Astrocyte (in vitro differentiated cells and primary cell): Measurements from ENCODE around the gene LRP1B. TPM values are rescaled to one million over a fixed set of nuclear protein-coding genes. Genes with fewer than 3 reads are reported as not detected.

ENCODE experiments used
- DNase-seq: peaks from one replicate; pipeline ENCODE4 v3.0.0-alpha.2; 2010; ENCODE audit warnings: low read depth
- FAIRE-seq: peaks from 2 replicates; lab custom pipeline; 2011; peaks lifted over from hg19 to GRCh38; lab: Jason Lieb, UNC
- H2AFZ ChIP-seq: 2 replicates; pipeline ENCODE4 v1.6.0; 2012; ENCODE audit warnings: low read depth, low read length, inconsistent platforms
- H3K27ac ChIP-seq: 2 replicates; pipeline ENCODE4 v1.5.1; 2011; ENCODE audit warnings: low read depth, low read length, inconsistent platforms
- H3K27me3 ChIP-seq: 2 replicates; pipeline ENCODE4 v1.6.0; 2011; ENCODE audit warnings: low read length, inconsistent platforms; ENCODE audit not compliant: insufficient read depth
- H3K36me3 ChIP-seq: 2 replicates; pipeline ENCODE4 v1.5.1; 2011; ENCODE audit warnings: low read length, inconsistent platforms; ENCODE audit not compliant: insufficient read depth
- H3K4me1 ChIP-seq: 2 replicates; pipeline ENCODE4 v1.5.1; 2011; ENCODE audit warnings: low read length, inconsistent platforms; ENCODE audit not compliant: insufficient read depth
- H3K4me2 ChIP-seq: 2 replicates; pipeline ENCODE4 v1.6.0; 2012; ENCODE audit warnings: low read length, inconsistent platforms
- H3K4me3 ChIP-seq: 2 replicates; pipeline ENCODE4 v1.5.1; 2011; ENCODE audit warnings: low read depth, mild to moderate bottlenecking, low read length, inconsistent platforms; ENCODE audit not compliant: insufficient read depth
- H3K79me2 ChIP-seq: 2 replicates; pipeline ENCODE4 v1.6.0; 2012; ENCODE audit warnings: mild to moderate bottlenecking, low read length, inconsistent platforms; ENCODE audit not compliant: insufficient read depth
- H3K9ac ChIP-seq: 2 replicates; pipeline ENCODE4 v1.6.0; 2012; ENCODE audit warnings: mild to moderate bottlenecking, low read length, inconsistent platforms
- H3K9me3 ChIP-seq: 2 replicates; pipeline ENCODE4 v1.5.1; 2012; ENCODE audit warnings: low read depth, mild to moderate bottlenecking, low read length, inconsistent platforms; ENCODE audit not compliant: insufficient read depth
- H4K20me1 ChIP-seq: 2 replicates; pipeline ENCODE4 v1.6.0; 2012; ENCODE audit warnings: low read length, inconsistent platforms; ENCODE audit not compliant: insufficient read depth
- H3K27ac Mint-ChIP-seq: one replicate; pipeline ENCODE4 v1.8.0; 2021; ENCODE audit warnings: mild to moderate bottlenecking, mixed read lengths; ENCODE audit not compliant: unreplicated experiment
- H3K27me3 Mint-ChIP-seq: one replicate; pipeline ENCODE4 v1.8.0; 2021; ENCODE audit warnings: low read depth, mixed read lengths; ENCODE audit not compliant: unreplicated experiment
- H3K36me3 Mint-ChIP-seq: one replicate; pipeline ENCODE4 v1.8.0; 2021; ENCODE audit warnings: low read depth, mixed read lengths; ENCODE audit not compliant: unreplicated experiment
- H3K4me1 Mint-ChIP-seq: one replicate; pipeline ENCODE4 v1.8.0; 2021; ENCODE audit warnings: low read depth, mixed read lengths; ENCODE audit not compliant: unreplicated experiment
- H3K4me3 Mint-ChIP-seq: one replicate; pipeline ENCODE4 v1.8.0; 2021; ENCODE audit warnings: mild to moderate bottlenecking, moderate library complexity, mixed read lengths; ENCODE audit not compliant: unreplicated experiment
- H3K9me3 Mint-ChIP-seq: one replicate; pipeline ENCODE4 v1.8.0; 2021; ENCODE audit warnings: mild to moderate bottlenecking, mixed read lengths; ENCODE audit not compliant: unreplicated experiment
- EZH2 ChIP-seq: IDR thresholded peaks from 2 replicates; pipeline ENCODE4 v1.6.1; 2012; ENCODE audit warnings: mild to moderate bottlenecking, low read length, inconsistent platforms; ENCODE audit not compliant: insufficient read depth
- total RNA-seq: library from RNA; stranded (reverse); gene quantifications from 2 replicates; pipeline ENCODE4 v1.2.1, GENCODE V29; 2021
- TF ChIP-seq, protein P1 (sequence below): IDR thresholded peaks from 2 replicates; pipeline ENCODE4 v1.5.1; 2011; ENCODE audit warnings: low read depth, mild to moderate bottlenecking, inconsistent platforms, low read length, moderate library complexity; ENCODE audit not compliant: insufficient read depth

Gene LRP1B
- total RNA-seq, 1 donor from 2014 or later = 1.5 TPM

DNA sequence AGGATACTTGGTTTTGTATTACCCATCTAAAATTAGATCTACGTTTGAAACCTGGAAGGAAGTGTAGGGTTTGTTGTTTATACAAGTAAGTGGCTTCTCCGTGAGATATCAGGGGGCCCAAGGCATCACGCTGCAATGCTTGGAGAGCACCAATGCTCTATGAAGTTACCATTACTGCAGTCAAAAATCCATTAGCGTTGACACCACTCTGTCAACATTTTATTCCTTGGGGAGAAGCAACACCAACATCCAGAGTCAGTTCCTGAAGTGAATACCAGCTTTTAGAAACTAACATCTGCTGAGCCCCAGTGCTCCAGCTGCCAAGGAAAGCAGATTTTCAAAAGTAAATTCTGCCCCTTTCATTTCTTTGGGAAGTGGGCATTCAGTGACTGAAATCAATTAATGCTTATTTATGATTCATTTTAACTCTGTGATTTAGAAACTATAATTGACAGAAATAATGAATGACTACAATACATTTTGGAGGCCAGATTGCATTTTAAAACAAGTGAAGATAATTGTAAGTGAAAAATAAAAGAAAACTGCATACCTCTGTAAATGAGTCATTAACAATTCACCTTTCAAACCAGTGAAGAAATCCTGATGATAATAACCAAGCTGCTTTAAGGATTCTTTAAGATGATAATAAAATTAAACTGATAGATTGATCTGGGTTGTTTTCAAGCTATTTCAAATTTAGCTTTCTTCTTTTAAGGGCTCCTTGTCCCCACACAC is 30.5 kb downstream of the LRP1B start:
- TF ChIP-seq, protein P1, sequence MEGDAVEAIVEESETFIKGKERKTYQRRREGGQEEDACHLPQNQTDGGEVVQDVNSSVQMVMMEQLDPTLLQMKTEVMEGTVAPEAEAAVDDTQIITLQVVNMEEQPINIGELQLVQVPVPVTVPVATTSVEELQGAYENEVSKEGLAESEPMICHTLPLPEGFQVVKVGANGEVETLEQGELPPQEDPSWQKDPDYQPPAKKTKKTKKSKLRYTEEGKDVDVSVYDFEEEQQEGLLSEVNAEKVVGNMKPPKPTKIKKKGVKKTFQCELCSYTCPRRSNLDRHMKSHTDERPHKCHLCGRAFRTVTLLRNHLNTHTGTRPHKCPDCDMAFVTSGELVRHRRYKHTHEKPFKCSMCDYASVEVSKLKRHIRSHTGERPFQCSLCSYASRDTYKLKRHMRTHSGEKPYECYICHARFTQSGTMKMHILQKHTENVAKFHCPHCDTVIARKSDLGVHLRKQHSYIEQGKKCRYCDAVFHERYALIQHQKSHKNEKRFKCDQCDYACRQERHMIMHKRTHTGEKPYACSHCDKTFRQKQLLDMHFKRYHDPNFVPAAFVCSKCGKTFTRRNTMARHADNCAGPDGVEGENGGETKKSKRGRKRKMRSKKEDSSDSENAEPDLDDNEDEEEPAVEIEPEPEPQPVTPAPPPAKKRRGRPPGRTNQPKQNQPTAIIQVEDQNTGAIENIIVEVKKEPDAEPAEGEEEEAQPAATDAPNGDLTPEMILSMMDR = no peak
- TF ChIP-seq EZH2 = no peak

DNA sequence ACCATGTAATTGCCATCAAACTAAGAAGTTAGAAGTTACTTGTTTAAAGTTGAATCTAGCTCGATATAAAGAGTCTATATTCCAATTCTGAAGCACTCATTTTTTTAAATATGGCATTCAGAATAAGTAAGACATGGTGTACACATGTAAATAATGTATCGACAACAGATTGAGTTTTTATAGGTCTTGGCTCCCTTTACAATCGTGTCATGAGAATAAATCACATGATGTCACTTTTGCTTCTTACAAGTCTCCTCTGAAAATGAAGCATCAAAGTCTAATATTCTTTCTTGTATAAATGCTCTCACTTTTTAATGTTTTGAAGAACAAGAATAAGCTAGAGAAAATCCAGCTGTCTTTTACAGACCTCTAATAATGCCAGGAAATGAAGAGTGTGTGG is 33.1 kb downstream of the LRP1B start:
- Mint-ChIP-seq H3K36me3 (no peaks in the 10 kb centered on the region), H3K9me3 (no peaks in the 10 kb centered on the region), H3K27me3 (no peaks in the 10 kb centered on the region), H3K4me1 (peaks cover 7% of the 10 kb centered on the region), H3K27ac (no peak overlapping the region), H3K4me3 (no peak overlapping the region)
- Histone ChIP-seq H4K20me1 (no peaks in the 10 kb centered on the region), H3K27me3 (no peaks in the 10 kb centered on the region), H3K27ac (no peak overlapping the region), H3K36me3 (no peaks in the 10 kb centered on the region), H2AFZ (no peak overlapping the region), H3K79me2 (no peaks in the 10 kb centered on the region), H3K4me2 (no peak overlapping the region), H3K9ac (no peak overlapping the region), H3K9me3 (no peaks in the 10 kb centered on the region), H3K4me1 (no peaks in the 10 kb centered on the region), H3K4me3 (no peak overlapping the region)
- DNase-seq (no peak), FAIRE-seq (no peak)
- no peak for TF ChIP-seq EZH2
- TF ChIP-seq, protein P1 = no peak

More for the DNA sequence above, 30.5 kb downstream of the LRP1B start:
- Histone ChIP-seq H3K27ac (no peak overlapping the region), H3K9me3 (no peaks in the 10 kb centered on the region), H3K36me3 (no peaks in the 10 kb centered on the region), H3K9ac (no peak overlapping the region), H4K20me1 (no peaks in the 10 kb centered on the region), H2AFZ (no peak overlapping the region), H3K27me3 (no peaks in the 10 kb centered on the region), H3K4me3 (no peak overlapping the region), H3K79me2 (no peaks in the 10 kb centered on the region), H3K4me2 (no peak overlapping the region), H3K4me1 (no peaks in the 10 kb centered on the region)
- Mint-ChIP-seq H3K36me3 (no peaks in the 10 kb centered on the region), H3K27ac (no peak overlapping the region), H3K4me1 (peaks cover 7% of the 10 kb centered on the region), H3K27me3 (no peaks in the 10 kb centered on the region), H3K9me3 (no peaks in the 10 kb centered on the region), H3K4me3 (no peak overlapping the region)
- FAIRE-seq (no peak), DNase-seq (no peak)

DNA sequence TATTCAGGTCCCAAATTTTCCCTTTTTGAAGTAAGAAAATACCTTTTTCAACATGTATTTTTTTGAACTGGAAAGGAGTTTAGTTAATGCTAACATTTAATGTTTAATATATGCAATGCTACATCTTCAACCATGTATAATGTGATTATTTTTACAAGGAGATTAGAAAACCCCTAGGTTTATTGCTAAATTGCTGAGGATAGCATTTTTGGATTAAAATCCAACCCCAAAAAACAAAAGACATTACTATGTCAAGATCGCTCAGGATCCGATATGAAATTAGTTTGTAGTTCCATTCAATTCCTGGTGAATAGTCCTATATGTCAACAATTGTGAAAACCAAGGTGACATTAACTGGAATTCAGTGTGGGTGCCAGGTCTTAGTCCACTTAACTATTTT is 35.2 kb downstream of the LRP1B start:
- Histone ChIP-seq H3K9ac (no peak overlapping the region), H4K20me1 (no peaks in the 10 kb centered on the region), H3K27ac (no peak overlapping the region), H3K4me2 (no peak overlapping the region), H2AFZ (no peak overlapping the region), H3K9me3 (no peaks in the 10 kb centered on the region), H3K27me3 (no peaks in the 10 kb centered on the region), H3K79me2 (no peaks in the 10 kb centered on the region), H3K4me3 (no peak overlapping the region), H3K4me1 (no peaks in the 10 kb centered on the region), H3K36me3 (no peaks in the 10 kb centered on the region)
- TF ChIP-seq EZH2 = no peak
- TF ChIP-seq, protein P1 = no peak
- Mint-ChIP-seq H3K36me3 (no peaks in the 10 kb centered on the region), H3K4me1 (peaks cover 3% of the 10 kb centered on the region), H3K27ac (no peak overlapping the region), H3K27me3 (no peaks in the 10 kb centered on the region), H3K4me3 (no peak overlapping the region), H3K9me3 (no peaks in the 10 kb centered on the region)
- FAIRE-seq (no peak), DNase-seq (no peak)
